GM12865 (cell line): ENCODE results near the gene OVCH1.

ENCODE experiments used
- DNase-seq: peaks from one replicate; pipeline ENCODE4 v3.0.0; 2010; ENCODE audit warnings: low read depth
- H3K4me3 ChIP-seq: 2 replicates; pipeline ENCODE4 v1.5.1; 2011; ENCODE audit warnings: mild to moderate bottlenecking, low read depth, low read length, control low read depth
- TF ChIP-seq, protein P1 (sequence below): IDR thresholded peaks from 2 replicates; pipeline ENCODE4 v1.5.1; 2011; ENCODE audit warnings: low read length, control low read depth, low read depth, inconsistent platforms; ENCODE audit not compliant: insufficient read depth; ENCODE audit errors: missing control alignments

OVCH1 gene

DNA sequence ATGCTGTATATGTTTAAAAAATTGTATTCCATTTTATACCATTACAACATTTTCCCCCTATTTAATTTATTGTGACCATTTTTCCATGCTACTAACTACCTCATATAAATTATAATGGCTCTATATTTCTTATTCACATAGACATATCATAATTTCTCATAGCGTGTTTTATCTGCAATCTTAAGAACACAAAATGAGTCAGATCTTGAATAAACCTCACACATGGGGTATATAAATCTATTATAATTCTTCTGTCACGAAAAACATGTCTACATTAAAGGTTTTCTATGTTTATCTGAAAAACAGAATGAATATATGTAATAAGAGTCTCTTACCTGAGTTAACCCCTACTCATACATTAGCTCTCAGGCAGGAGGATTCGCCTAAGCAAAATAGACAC lies 66.0 kb downstream of the OVCH1 start:
- H3K4me3 ChIP-seq, result no peak overlapping the region
- TF ChIP-seq, protein P1, sequence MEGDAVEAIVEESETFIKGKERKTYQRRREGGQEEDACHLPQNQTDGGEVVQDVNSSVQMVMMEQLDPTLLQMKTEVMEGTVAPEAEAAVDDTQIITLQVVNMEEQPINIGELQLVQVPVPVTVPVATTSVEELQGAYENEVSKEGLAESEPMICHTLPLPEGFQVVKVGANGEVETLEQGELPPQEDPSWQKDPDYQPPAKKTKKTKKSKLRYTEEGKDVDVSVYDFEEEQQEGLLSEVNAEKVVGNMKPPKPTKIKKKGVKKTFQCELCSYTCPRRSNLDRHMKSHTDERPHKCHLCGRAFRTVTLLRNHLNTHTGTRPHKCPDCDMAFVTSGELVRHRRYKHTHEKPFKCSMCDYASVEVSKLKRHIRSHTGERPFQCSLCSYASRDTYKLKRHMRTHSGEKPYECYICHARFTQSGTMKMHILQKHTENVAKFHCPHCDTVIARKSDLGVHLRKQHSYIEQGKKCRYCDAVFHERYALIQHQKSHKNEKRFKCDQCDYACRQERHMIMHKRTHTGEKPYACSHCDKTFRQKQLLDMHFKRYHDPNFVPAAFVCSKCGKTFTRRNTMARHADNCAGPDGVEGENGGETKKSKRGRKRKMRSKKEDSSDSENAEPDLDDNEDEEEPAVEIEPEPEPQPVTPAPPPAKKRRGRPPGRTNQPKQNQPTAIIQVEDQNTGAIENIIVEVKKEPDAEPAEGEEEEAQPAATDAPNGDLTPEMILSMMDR, result no peak
- DNase-seq, result no peak

- no peak for DNase-seq
- TF ChIP-seq, protein P1, result no peak
Measured at GRCh38 chr12:29430716-29431044, 66.8 kb downstream of the OVCH1 start.

GRCh38 chr12:29429999-29430715 lies 67.3 kb downstream of the OVCH1 start:
- TF ChIP-seq, protein P1, result no peak
- DNase-seq, result no peak

More at GRCh38 chr12:29430716-29431044, 66.8 kb downstream of the OVCH1 start:
- H3K4me3 ChIP-seq, result no peak overlapping the region

GRCh38 chr12:29428633-29429032 lies 68.9 kb downstream of the OVCH1 start:
- no peak overlapping the region for H3K4me3 ChIP-seq
- peak; percentile 19 for DNase-seq
- TF ChIP-seq, protein P1, result no peak

More at GRCh38 chr12:29429999-29430715, 67.3 kb downstream of the OVCH1 start:
- no peak overlapping the region for H3K4me3 ChIP-seq

DNA sequence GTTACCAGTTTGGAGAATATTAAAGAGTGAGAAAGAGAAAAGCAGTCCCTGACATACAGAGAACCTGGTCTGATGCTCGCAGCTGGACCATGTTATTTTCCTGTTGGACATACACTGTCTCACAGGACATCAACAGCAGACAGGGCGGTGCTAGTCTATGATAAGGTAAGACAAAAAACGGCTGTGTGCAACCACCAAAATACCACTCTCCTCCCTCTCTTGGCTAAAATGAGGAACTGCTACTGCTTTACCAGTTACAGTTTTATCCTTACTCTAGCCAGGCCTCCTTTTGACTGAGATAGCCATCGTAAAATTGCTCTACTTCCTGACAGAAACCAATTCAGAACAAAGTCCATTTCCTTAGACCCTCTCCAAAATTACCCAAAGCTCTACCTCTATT lies 69.5 kb downstream of the OVCH1 start:
- TF ChIP-seq, protein P1, result peak; percentile 41
- DNase-seq, result peak; percentile 57
- H3K4me3 ChIP-seq, result no peak overlapping the region

DNA sequence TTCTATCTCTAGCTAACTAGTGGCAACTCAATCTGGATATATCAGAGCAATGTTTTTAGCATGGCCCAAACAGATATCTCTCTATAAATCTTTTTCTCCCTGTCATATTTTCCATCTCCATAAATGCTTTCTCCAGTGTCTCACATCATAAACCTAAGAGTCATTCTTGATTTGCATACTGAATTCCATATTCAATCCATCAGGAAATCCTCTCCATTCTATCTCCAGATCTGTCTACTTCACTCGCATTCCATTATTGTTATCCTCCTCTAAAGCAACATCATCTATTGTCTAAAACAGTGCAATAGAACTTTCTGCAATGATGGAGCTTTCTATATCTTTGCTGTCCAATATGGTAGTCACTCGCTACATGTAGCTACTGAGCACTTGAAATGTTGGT lies 71.0 kb downstream of the OVCH1 start:
- TF ChIP-seq, protein P1, result no peak
- no peak overlapping the region for H3K4me3 ChIP-seq
- no peak for DNase-seq

DNA sequence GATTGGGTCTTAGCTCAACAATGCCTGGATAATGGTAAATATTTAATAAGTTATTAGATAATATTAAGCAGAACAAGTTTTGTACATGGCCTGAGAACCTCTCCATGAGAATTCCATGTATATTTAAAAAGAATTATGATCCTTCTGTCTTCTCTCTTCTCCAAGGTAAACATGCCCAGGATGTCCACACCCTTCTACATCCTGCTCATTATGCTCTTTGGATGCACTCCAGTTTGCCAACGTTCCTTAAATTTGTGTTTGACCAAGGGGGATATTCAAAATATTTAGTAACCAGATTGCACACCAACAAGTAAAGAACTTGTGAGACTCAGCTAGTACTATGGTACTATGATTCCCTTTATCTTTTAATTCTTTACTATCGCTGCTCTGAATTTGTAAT lies 71.8 kb downstream of the OVCH1 start:
- TF ChIP-seq, protein P1, result no peak
- DNase-seq, result no peak
- H3K4me3 ChIP-seq, result no peak overlapping the region
